ENCODE results near the gene ZNF600.
"Not testable (repeated sequence)": the region's sequence is repeated elsewhere in the genome, so short reads cannot be mapped to it uniquely, and the experiment has no call there.

ZNF600 gene

GRCh38 chr19:52743091-52743490 lies 43.5 kb downstream of the ZNF600 start:
- in situ Hi-C loops (cut with MboI; ENCODE audit: low pct_unique_long_range_greater_than_20kb, low sequenced_read_pairs, unreplicated experiment) = no loop called here
- DNase-seq (ENCODE audit: low spot score) = no peak
- no peak for TF ChIP-seq CTCF (IDR thresholded peaks at IDR 0.05; ENCODE audit: extremely low read depth, insufficient read depth, missing control alignments)

- no peak for DNase-seq (ENCODE audit: low spot score)
- in situ Hi-C loops (cut with MboI; ENCODE audit: low pct_unique_long_range_greater_than_20kb, low sequenced_read_pairs, unreplicated experiment) = no loop called here
- no peak for TF ChIP-seq CTCF (IDR thresholded peaks at IDR 0.05; ENCODE audit: extremely low read depth, insufficient read depth, missing control alignments)
Observed at GRCh38 chr19:52742516-52742915, 44.1 kb downstream of the ZNF600 start.

- no peak for TF ChIP-seq CTCF (IDR thresholded peaks at IDR 0.05; ENCODE audit: extremely low read depth, insufficient read depth, missing control alignments)
- DNase-seq (ENCODE audit: low spot score) = no peak
- in situ Hi-C loops (cut with MboI; ENCODE audit: low pct_unique_long_range_greater_than_20kb, low sequenced_read_pairs, unreplicated experiment) = no loop called here
Observed at GRCh38 chr19:52741951-52742485, 44.6 kb downstream of the ZNF600 start.

- DNase-seq (ENCODE audit: low spot score); in situ Hi-C loops (cut with MboI; ENCODE audit: low pct_unique_long_range_greater_than_20kb, low sequenced_read_pairs, unreplicated experiment): not testable (repeated sequence)
Observed at GRCh38 chr19:52741371-52741770, 45.2 kb downstream of the ZNF600 start.

- no peak for DNase-seq (ENCODE audit: low spot score)
- no peak for TF ChIP-seq CTCF (IDR thresholded peaks at IDR 0.05; ENCODE audit: extremely low read depth, insufficient read depth, missing control alignments)
- in situ Hi-C loops (cut with MboI; ENCODE audit: low pct_unique_long_range_greater_than_20kb, low sequenced_read_pairs, unreplicated experiment) = no loop called here
Observed at GRCh38 chr19:52739576-52739975, 47.0 kb downstream of the ZNF600 start.

- in situ Hi-C loops (cut with MboI; ENCODE audit: low pct_unique_long_range_greater_than_20kb, low sequenced_read_pairs, unreplicated experiment) = no loop called here
- no peak for DNase-seq (ENCODE audit: low spot score)
- no peak for TF ChIP-seq CTCF (IDR thresholded peaks at IDR 0.05; ENCODE audit: extremely low read depth, insufficient read depth, missing control alignments)
Observed at GRCh38 chr19:52735734-52736133, 50.9 kb downstream of the ZNF600 start.

GRCh38 chr19:52734893-52735661 lies 51.5 kb downstream of the ZNF600 start, which contains the start of gene ZNF611:
ZNF611 (minus strand) TSS chr19:52735044; CDS start chr19:52715894, 19,150 bp downstream.
- DNase-seq (ENCODE audit: low spot score) = peak; percentile 96
- in situ Hi-C loops (cut with MboI; ENCODE audit: low pct_unique_long_range_greater_than_20kb, low sequenced_read_pairs, unreplicated experiment) = no loop called here
- TF ChIP-seq CTCF (IDR thresholded peaks at IDR 0.05; ENCODE audit: extremely low read depth, insufficient read depth, missing control alignments) = peak; percentile 58

Data from GM13977 (cell line).